CD14-positive monocyte (primary cell): Measurements from ENCODE around the gene PEX10. TPM values are rescaled to one million over a fixed set of nuclear protein-coding genes. Genes with fewer than 3 reads are reported as not detected.

Experiments
- DNase-seq, 3 donors: peaks; one replicate each; pipeline ENCODE4 v3.0.0-alpha.2; 2011 to 2022
- H2AFZ ChIP-seq: 2 replicates; pipeline ENCODE4 v1.6.0; 2012; ENCODE audit warnings: mild to moderate bottlenecking, low read depth, low read length, inconsistent platforms; ENCODE audit not compliant: insufficient read depth, poor library complexity, severe bottlenecking
- H3K27ac ChIP-seq, 2 donors: 1 replicate in 1 of 2; 2 replicates in 1 of 2; pipeline ENCODE4 v1.5.1; 2012 to 2013; ENCODE audit warnings: low read length in 2 of 2, control low read depth in 1 of 2, inconsistent platforms in 1 of 2, low read depth in 1 of 2, mild to moderate bottlenecking in 1 of 2
- H3K27me3 ChIP-seq, 2 donors: one replicate each; pipeline versions ENCODE4 v1.6.0 to v1.6.1; 2011 to 2013; ENCODE audit warnings: low read length in 2 of 2; ENCODE audit not compliant: control insufficient read depth in 2 of 2, insufficient read depth in 2 of 2
- H3K36me3 ChIP-seq, 2 donors: replicated peaks in 1 of 2; 1 replicate in 1 of 2; 2 replicates in 1 of 2; pipeline versions ENCODE4 v1.5.1 to v1.6.1; 2012 to 2013; ENCODE audit warnings: low read length in 2 of 2, control low read depth in 1 of 2, inconsistent platforms in 1 of 2, mild to moderate bottlenecking in 1 of 2; ENCODE audit not compliant: insufficient read depth in 2 of 2, control insufficient read depth in 1 of 2
- H3K4me1 ChIP-seq, 2 donors: 1 replicate in 1 of 2; 2 replicates in 1 of 2; pipeline versions ENCODE4 v1.5.1 to v1.6.1; 2012 to 2013; ENCODE audit warnings: low read length in 2 of 2, control low read depth in 1 of 2, inconsistent platforms in 1 of 2, mild to moderate bottlenecking in 1 of 2, moderate library complexity in 1 of 2; ENCODE audit not compliant: insufficient read depth in 2 of 2, control insufficient read depth in 1 of 2
- H3K4me2 ChIP-seq: replicated peaks from 2 replicates; pipeline ENCODE3; 2012; ENCODE audit warnings: low read length, moderate library complexity, mild to moderate bottlenecking; ENCODE audit not compliant: poor library complexity, severe bottlenecking; ENCODE audit errors: extremely low read depth
- H3K4me3 ChIP-seq, 3 experiments: fragments of 200-600 bp in 1 of 3; sonication (generic) in 1 of 3; replicated peaks in 1 of 3; 1 replicate in 2 of 3; 2 replicates in 1 of 3; pipeline ENCODE4 v1.5.1; 2011 to 2013; ENCODE audit warnings: low read length in 3 of 3, mild to moderate bottlenecking in 3 of 3, control low read depth in 2 of 3, low read depth in 2 of 3, inconsistent platforms in 1 of 3, moderate library complexity in 1 of 3
- H3K79me2 ChIP-seq: 2 replicates; pipeline ENCODE4 v1.6.0; 2012; ENCODE audit warnings: mild to moderate bottlenecking, control low read depth, inconsistent platforms, low read length, moderate library complexity; ENCODE audit not compliant: insufficient read depth
- H3K9ac ChIP-seq: 2 replicates; pipeline ENCODE4 v1.6.0; 2017; ENCODE audit warnings: low read length, mild to moderate bottlenecking; ENCODE audit not compliant: insufficient read depth, poor library complexity, severe bottlenecking
- H3K9me3 ChIP-seq, 2 donors: replicated peaks in 1 of 2; 1 replicate in 1 of 2; 2 replicates in 1 of 2; pipeline versions ENCODE4 v1.5.1 to v1.6.1; 2012 to 2013; ENCODE audit warnings: low read length in 2 of 2, control low read depth in 1 of 2; ENCODE audit not compliant: control insufficient read depth in 1 of 2, insufficient read depth in 1 of 2
- H4K20me1 ChIP-seq: 2 replicates; pipeline ENCODE4 v1.6.0; 2012; ENCODE audit warnings: mild to moderate bottlenecking, low read length, control low read depth, moderate library complexity; ENCODE audit not compliant: insufficient read depth
- H3K27ac Mint-ChIP-seq, 7 donors: one replicate each; pipeline ENCODE4 v1.8.0; 2020; ENCODE audit warnings: mild to moderate bottlenecking in 7 of 7, mixed read lengths in 7 of 7, moderate library complexity in 6 of 7, inconsistent platforms in 2 of 7
- H3K27me3 Mint-ChIP-seq, 3 donors: one replicate each; pipeline ENCODE4 v1.8.0; 2021 to 2022; ENCODE audit warnings: low read depth in 3 of 3, mild to moderate bottlenecking in 3 of 3, mixed read lengths in 3 of 3, moderate library complexity in 3 of 3, inconsistent platforms in 1 of 3
- H3K36me3 Mint-ChIP-seq, 2 donors: one replicate each; pipeline ENCODE4 v1.8.0; 2020; ENCODE audit warnings: mixed read lengths in 2 of 2, inconsistent platforms in 1 of 2, mild to moderate bottlenecking in 1 of 2
- H3K4me1 Mint-ChIP-seq: one replicate; pipeline ENCODE4 v1.8.0; 2020; ENCODE audit warnings: mild to moderate bottlenecking, mixed read lengths
- H3K4me3 Mint-ChIP-seq, 2 donors: one replicate each; pipeline ENCODE4 v1.8.0; 2020; ENCODE audit warnings: mild to moderate bottlenecking in 2 of 2, mixed read lengths in 2 of 2, moderate library complexity in 1 of 2
- H3K9me3 Mint-ChIP-seq, 7 donors: one replicate each; pipeline ENCODE4 v1.8.0; 2020 to 2022; ENCODE audit warnings: mixed read lengths in 7 of 7, mild to moderate bottlenecking in 6 of 7, moderate library complexity in 6 of 7, inconsistent platforms in 2 of 7
- CTCF ChIP-seq: fragments of 200-600 bp; IDR thresholded peaks from one replicate; pipeline ENCODE4 v1.8.0; 2022; ENCODE audit warnings: antibody characterized with exemption, mild to moderate bottlenecking
- WGBS: methylation state at CpG from one replicate; pipeline ENCODE4 v1.1.5; 2013; ENCODE audit warnings: missing lambda C conversion rate; ENCODE audit not compliant: insufficient coverage; 5-methylcytosine and 5-hydroxymethylcytosine counted together
- intact Hi-C, 2 donors: fragments of 100-400 bp; cut with micrococcal nuclease; formaldehyde crosslinking; loops; one replicate each; pipeline versions ENCODE4 v1.15.0 to v1.15.1; 2023
- polyA plus RNA-seq, 3 donors: library from polyadenylated mRNA; depleted of rRNA in 1 of 3; unstranded in 2 of 3; stranded (reverse) in 1 of 3; fragments of 300-500 nt in 2 of 3; fragments of >200 nt in 1 of 3; fragmentation: Illumina TruSeq in 2 of 3; gene quantifications; 1 replicate in 2 of 3; 2 replicates in 1 of 3; pipeline ENCODE4 v1.2.3, GENCODE V29; 2012 to 2021

PEX10 gene
- polyA plus RNA-seq, 3 donors, result 7.0 to 10.5 (median 8.2) TPM

GRCh38 chr1:2372551-2373490 is 39.5 kb downstream of the PEX10 start:
- Histone ChIP-seq H3K27ac (no peak overlapping the region), H2AFZ (no peak overlapping the region), H3K4me3 (no peak overlapping the region), H3K27me3 (no peaks in the 10 kb centered on the region), H3K36me3 (no peaks in the 10 kb centered on the region), H3K4me1 (no peaks in the 10 kb centered on the region), H3K9ac (no peak overlapping the region), H4K20me1 (no peaks in the 10 kb centered on the region), H3K4me2 (no peak overlapping the region), H3K79me2 (no peaks in the 10 kb centered on the region), H3K9me3 (no peaks in the 10 kb centered on the region)
- Mint-ChIP-seq H3K27me3 (peaks cover 0 to 1% (median 0%) of the 10 kb centered on the region in 3 donors), H3K9me3 (peaks cover 0 to 3% (median 0%) of the 10 kb centered on the region in 7 donors), H3K4me3 (no peak overlapping the region), H3K4me1 (no peaks in the 10 kb centered on the region), H3K36me3 (no peaks in the 10 kb centered on the region), H3K27ac (no peak overlapping the region)
- 94% methylated on average over 28 of the region's 36 CpGs for WGBS
- no peak for DNase-seq
- no peak for TF ChIP-seq CTCF
- intact Hi-C loops, result loop anchor here in 1 of 2 donors (5.0 kb wide), 1 partner anchor 46 kb away; no protein-coding TSS in a partner anchor

DNA sequence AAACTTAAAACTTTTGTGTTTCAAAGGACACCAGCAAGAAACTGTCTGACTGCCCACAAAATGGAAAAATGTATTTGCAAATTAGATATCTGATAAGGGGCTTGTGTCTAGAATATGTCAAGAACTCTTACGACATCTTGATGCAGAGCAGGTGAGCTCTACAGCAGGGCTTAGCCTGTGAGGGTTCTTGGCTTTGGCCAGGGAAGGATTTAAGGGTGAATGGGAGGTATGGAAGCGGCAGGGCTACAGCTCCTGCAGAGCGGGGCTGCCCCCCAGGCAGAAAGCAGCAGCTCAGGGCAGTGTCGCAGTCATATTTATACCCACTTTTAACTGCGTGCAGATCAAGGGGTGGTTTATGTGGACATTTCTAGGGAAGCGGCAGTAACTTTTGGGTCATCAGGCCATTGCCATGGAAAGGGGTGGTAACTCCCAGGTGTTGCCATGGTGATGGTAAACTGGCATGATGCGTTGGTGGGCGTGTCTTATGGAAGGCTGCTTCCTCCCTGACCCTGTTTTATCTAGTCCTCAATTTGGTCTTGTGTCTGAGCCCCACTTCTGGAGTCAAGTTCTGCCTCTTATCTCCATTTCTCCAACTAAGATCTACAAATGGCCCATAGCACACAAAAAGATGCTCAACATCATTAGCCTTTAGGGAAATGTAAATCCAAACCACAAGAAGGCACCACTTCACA is 44.2 kb downstream of the PEX10 start:
- no peaks in the 10 kb centered on the region for H3K27me3 ChIP-seq
- no peak for TF ChIP-seq CTCF
- 100% methylated on average over 2 of the region's 8 CpGs for whole genome bisulfite sequencing
- no peaks in the 10 kb centered on the region for H3K79me2 ChIP-seq
- peaks cover 0 to 2% (median 0%) of the 10 kb centered on the region in 3 donors for H3K27me3 Mint-ChIP-seq
- peaks cover 3 to 13% (median 8%) of the 10 kb centered on the region in 7 donors for H3K9me3 Mint-ChIP-seq
- H3K4me1 Mint-ChIP-seq, result no peaks in the 10 kb centered on the region
- H3K4me2 ChIP-seq, result no peak overlapping the region
- intact Hi-C loops, result no loop called here
- no peak overlapping the region for H3K4me3 ChIP-seq
- no peak overlapping the region for H2AFZ ChIP-seq
- H3K9ac ChIP-seq, result no peak overlapping the region
- no peak overlapping the region for H3K4me3 Mint-ChIP-seq
- H3K27ac Mint-ChIP-seq, result no peak overlapping the region
- H3K4me1 ChIP-seq, result no peaks in the 10 kb centered on the region
- H4K20me1 ChIP-seq, result no peaks in the 10 kb centered on the region
- H3K9me3 ChIP-seq, result no peaks in the 10 kb centered on the region
- no peak overlapping the region for H3K27ac ChIP-seq
- no peak for DNase-seq
- no peaks in the 10 kb centered on the region for H3K36me3 Mint-ChIP-seq
- no peaks in the 10 kb centered on the region for H3K36me3 ChIP-seq
